Activated B cell treated with CpG ODN at 0.5 μM for 24 hours (primary cell): ENCODE results near the gene PPIF. TPM values are rescaled to one million over a fixed set of nuclear protein-coding genes. Genes with fewer than 3 reads are reported as not detected.

ENCODE experiments used
- ATAC-seq: fragments of 200-7000 bp; cut with Tn5 transposase; one replicate; pipeline ENCODE4 v1.10.0; 2021; ENCODE audit warnings: low read depth, mild to moderate bottlenecking, moderate library complexity
- CTCF ChIA-PET: fragments of 350-600 bp; sonication (Branson Sonifier 250); formaldehyde crosslinking; loops from one replicate; lab custom pipeline; 2021; ENCODE audit warnings: antibody characterized with exemption; lab: Charles Lee
- POLR2A ChIA-PET: fragments of 350-600 bp; sonication (Branson Sonifier 250); formaldehyde crosslinking; loops from one replicate; lab custom pipeline; 2021; ENCODE audit warnings: antibody characterized with exemption; lab: Charles Lee
- DNase-seq: peaks from one replicate; pipeline ENCODE4 v3.0.0; 2022
- H3K27ac Mint-ChIP-seq: one replicate; pipeline ENCODE4 v1.8.0; 2020; ENCODE audit warnings: mixed read lengths
- H3K27me3 Mint-ChIP-seq: one replicate; pipeline ENCODE4 v1.8.0; 2021; ENCODE audit warnings: mixed read lengths
- H3K36me3 Mint-ChIP-seq: one replicate; pipeline ENCODE4 v1.8.0; 2021; ENCODE audit warnings: low read depth, mixed read lengths
- H3K4me1 Mint-ChIP-seq: one replicate; pipeline ENCODE4 v1.8.0; 2021; ENCODE audit warnings: mixed read lengths
- H3K4me3 Mint-ChIP-seq: one replicate; pipeline ENCODE4 v1.8.0; 2020; ENCODE audit warnings: mild to moderate bottlenecking, mixed read lengths
- H3K9me3 Mint-ChIP-seq: one replicate; pipeline ENCODE4 v1.8.0; 2020; ENCODE audit warnings: mixed read lengths
- CTCF ChIP-seq: fragments of 200-600 bp; IDR thresholded peaks from one replicate; pipeline ENCODE4 v1.8.0; 2022; ENCODE audit warnings: antibody characterized with exemption, mild to moderate bottlenecking
- intact Hi-C: fragments of 100-400 bp; cut with micrococcal nuclease; formaldehyde crosslinking; loops from one replicate; pipeline ENCODE4 v1.15.1; 2024
- total RNA-seq: library from RNA; stranded (reverse); gene quantifications from 2 replicates; pipeline ENCODE4 v1.2.3, GENCODE V29; 2022

Gene PPIF
- total RNA-seq, 1 donor from 2014 or later = 72.5 TPM

GRCh38 chr10:79372871-79373270 is 25.6 kb downstream of the PPIF start:
- Mint-ChIP-seq H3K36me3 (no peaks in the 10 kb centered on the region), H3K4me1 (peaks cover 3% of the 10 kb centered on the region), H3K9me3 (peaks cover 3% of the 10 kb centered on the region), H3K27me3 (no peaks in the 10 kb centered on the region), H3K27ac (no peak overlapping the region), H3K4me3 (no peak overlapping the region)
- ATAC-seq (no peak), DNase-seq (no peak)
- ChIA-PET CTCF (interaction anchor here (1.2 to 6.4 kb wide), 4 partner anchors 14 to 177 kb away, joined by 3 to 88 read pairs (median 21); no protein-coding TSS in a partner anchor), POLR2A (interaction anchor here (0.7 to 0.9 kb wide), 2 partner anchors 14 to 126 kb away, joined by 3 read pairs; no protein-coding TSS in a partner anchor)
- intact Hi-C loops = loop anchor here (5.0 kb wide), 1 partner anchor 74 kb away; the partner anchor contains the start of gene ZCCHC24
- TF ChIP-seq CTCF = no peak

DNA sequence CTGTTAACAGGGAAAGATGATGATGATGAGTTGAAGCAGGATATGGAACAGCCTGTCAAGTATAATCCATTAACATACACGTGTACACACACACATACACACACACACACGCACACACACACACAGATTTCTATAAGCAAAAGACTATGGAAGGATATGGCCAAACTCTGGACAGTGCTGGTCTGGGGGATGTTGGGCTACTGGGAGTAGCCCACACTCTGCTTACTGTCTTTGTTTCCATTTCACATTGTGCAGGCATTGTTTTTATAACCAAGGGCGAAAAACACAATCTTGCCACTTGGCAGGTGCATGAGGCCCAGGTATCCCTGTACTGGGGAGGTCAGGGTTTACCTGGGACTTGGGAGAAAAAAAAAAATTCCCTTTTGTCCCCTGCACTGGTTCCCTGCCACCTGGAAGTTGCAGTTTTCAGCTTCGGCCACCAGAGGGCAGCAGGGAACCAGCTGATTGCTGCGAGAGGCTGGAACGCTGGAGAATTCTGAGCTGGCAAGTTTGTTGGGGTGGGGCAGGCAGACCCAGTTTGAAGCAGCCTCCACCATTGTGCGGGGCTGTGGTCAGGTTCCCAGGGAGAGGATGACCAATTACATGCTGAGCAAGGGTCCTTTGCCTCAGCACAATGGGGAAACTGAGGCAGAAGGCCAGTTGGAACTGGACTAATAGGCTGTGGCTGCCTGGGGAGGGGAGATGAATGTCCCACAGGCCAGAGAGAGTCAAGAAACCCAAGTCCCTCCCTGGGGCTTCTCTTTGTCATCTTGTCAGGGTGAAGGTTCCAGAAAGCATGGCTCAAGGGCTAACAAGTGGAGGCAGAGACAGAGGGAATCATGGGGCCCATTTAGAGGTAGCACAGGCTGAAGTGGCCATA is 27.3 kb downstream of the PPIF start:
- intact Hi-C loops = loop anchor here (1.0 to 5.0 kb wide), 4 partner anchors 73 to 117 kb away; partner anchors contain the start of gene ZCCHC24
- ChIA-PET POLR2A (interaction anchor here (0.6 to 1.0 kb wide), 2 partner anchors 13 to 113 kb away, joined by 3 read pairs; no protein-coding TSS in a partner anchor), CTCF (interaction anchor here (0.7 to 6.4 kb wide), 24 partner anchors 9 to 1146 kb away, joined by 3 to 88 read pairs (median 4); partner anchors contain the start of gene PPIF)
- Mint-ChIP-seq H3K4me3 (no peak overlapping the region), H3K36me3 (no peaks in the 10 kb centered on the region), H3K27me3 (no peaks in the 10 kb centered on the region), H3K4me1 (peaks cover 3% of the 10 kb centered on the region), H3K9me3 (peaks cover 3% of the 10 kb centered on the region), H3K27ac (no peak overlapping the region)
- peak; percentile 73 for TF ChIP-seq CTCF
- ATAC-seq (peak; percentile 82), DNase-seq (peak; percentile 63)

DNA sequence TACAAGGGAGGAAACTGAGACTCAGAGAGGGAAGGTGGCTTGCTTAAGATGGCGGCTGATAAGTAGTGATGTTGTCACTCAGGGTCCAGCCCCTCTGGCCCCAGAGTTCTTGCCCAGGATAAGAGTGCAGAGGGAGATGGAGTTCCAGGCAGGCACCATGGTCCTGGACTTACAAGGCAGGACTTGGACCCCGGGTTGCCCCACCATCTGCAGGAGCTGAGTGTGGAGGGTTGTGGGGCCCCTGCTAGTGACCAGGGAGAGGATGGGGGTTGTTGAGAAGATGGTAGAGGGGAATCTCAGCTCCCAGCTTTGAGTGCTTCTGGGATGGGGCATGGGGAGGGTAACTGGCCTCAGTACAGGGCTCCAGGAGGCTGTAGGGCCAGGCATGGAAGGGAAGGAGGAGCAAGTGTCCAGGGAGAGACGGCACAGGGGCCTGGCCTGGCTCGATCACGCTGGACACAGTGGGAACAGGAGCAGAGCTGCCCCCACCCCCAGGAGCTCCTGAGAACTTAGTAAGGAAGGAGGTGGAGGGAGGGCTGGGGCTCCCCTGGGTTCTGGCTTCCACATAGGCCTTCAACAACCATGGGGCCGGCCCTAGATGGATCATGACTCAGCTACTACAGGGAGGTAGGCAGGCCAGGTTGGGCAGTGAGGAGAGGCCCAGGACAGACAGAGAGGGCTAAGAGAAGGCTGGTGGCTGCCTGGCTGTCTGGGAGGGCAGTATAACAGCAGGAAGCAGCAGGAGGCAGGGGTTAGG is 28.2 kb downstream of the PPIF start:
- Mint-ChIP-seq H3K9me3 (peaks cover 3% of the 10 kb centered on the region), H3K4me3 (no peak overlapping the region), H3K36me3 (no peaks in the 10 kb centered on the region), H3K27me3 (no peaks in the 10 kb centered on the region), H3K4me1 (peaks cover 3% of the 10 kb centered on the region), H3K27ac (no peak overlapping the region)
- intact Hi-C loops = no loop called here
- ATAC-seq (no peak), DNase-seq (no peak)
- ChIA-PET POLR2A (no interaction called here), CTCF (interaction anchor here (3.5 to 6.4 kb wide), 2 partner anchors 93 to 112 kb away, joined by 36 to 88 read pairs; no protein-coding TSS in a partner anchor)
- TF ChIP-seq CTCF = no peak

DNA sequence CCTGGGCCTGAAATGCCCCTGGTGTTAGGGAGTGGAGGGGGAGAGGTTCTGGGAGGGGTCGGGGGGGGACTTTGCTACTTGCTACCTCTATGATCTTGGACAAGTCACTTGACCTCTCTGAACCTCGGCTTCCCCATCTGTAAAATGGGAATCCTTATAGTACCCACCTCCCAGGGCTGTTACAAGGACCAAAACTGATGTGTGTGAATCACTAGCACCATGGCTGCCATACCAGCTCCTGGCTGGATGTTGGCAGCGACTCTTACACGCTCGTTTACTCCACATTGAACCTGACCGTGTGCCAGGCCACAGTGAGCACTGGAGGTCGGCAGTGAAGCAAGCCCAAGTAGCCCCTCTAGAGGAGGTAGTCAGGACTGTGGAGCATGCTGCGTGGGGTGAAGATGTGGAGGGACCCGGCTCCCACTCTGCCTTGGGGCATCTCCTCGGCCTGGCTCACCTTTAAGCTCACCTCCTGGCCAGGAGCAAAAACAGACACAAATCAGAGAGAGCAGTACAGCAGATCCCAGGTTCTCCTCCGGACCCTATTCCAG is 28.9 kb downstream of the PPIF start:
- H3K27ac Mint-ChIP-seq = no peak overlapping the region
- no peak for DNase-seq
- POLR2A ChIA-PET = no interaction called here

More for the DNA sequence above, 28.9 kb downstream of the PPIF start:
- TF ChIP-seq CTCF = no peak
- ATAC-seq = no peak
- CTCF ChIA-PET = interaction anchor here (3.5 to 6.4 kb wide), 2 partner anchors 92 to 111 kb away, joined by 36 to 88 read pairs; no protein-coding TSS in a partner anchor
- Mint-ChIP-seq H3K4me1 (peaks cover 3% of the 10 kb centered on the region), H3K4me3 (no peak overlapping the region), H3K27me3 (no peaks in the 10 kb centered on the region), H3K36me3 (no peaks in the 10 kb centered on the region), H3K9me3 (peaks cover 3% of the 10 kb centered on the region)
- intact Hi-C loops = no loop called here
